IPS-NIHi7 (cell line): ENCODE measurements around the gene ARRDC5.
A peak's percentile ranks its signal among the peaks of the same experiment; 100 is the strongest.
"Not testable (repeated sequence)": the region's sequence is repeated elsewhere in the genome, so short reads cannot be mapped to it uniquely, and the experiment has no call there.

Source experiments
- DNase-seq: peaks from one replicate; pipeline ENCODE4 v3.0.0; 2012; ENCODE audit warnings: mixed read lengths; ENCODE audit errors: extremely low spot score

ARRDC5 gene

DNA sequence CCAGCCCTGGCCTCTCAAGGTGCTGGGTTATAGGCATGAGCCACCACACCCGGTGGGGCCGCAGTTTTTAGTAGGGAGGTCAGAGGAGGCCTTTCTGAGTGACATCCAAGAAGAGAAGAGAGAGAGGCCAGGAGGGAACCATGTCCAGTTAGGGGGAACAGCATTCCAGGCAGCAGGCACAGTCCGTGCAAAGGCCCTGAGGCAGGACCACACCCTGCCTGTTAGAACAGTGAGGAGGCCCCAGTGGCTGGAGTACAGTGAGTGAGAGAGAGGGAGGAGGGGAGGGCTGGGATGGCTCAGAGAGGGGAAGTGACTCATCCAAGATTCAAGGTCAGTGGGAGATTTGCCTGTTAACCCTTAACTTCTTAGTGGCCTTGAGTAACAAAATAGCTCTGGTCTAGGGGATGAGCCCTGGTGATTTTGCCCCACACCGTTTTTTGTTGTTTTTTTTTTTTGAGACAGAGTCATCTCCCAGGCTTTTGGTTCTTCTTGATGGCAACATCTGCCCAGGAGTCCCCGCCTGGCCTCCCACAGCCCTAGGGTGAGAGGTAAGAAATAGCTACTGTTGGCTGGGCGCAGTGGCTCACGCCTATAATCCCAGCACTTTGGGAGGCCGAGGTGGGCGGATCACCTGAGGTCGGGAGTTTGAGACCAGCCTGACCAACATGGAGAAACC, 32.5 kb downstream of the ARRDC5 start:
- DNase-seq, result peak; percentile 31

- DNase-seq, result no peak
Measured at GRCh38 chr19:4868286-4868834, 34.3 kb downstream of the ARRDC5 start.

GRCh38 chr19:4867534-4868285, 35.0 kb downstream of the ARRDC5 start, which contains the start of gene PLIN3:
Gene PLIN3, minus strand, starts transcription at chr19:4867667. Its CDS starts 6,273 bp downstream, at chr19:4861394.
- DNase-seq, result peak; percentile 100

DNA sequence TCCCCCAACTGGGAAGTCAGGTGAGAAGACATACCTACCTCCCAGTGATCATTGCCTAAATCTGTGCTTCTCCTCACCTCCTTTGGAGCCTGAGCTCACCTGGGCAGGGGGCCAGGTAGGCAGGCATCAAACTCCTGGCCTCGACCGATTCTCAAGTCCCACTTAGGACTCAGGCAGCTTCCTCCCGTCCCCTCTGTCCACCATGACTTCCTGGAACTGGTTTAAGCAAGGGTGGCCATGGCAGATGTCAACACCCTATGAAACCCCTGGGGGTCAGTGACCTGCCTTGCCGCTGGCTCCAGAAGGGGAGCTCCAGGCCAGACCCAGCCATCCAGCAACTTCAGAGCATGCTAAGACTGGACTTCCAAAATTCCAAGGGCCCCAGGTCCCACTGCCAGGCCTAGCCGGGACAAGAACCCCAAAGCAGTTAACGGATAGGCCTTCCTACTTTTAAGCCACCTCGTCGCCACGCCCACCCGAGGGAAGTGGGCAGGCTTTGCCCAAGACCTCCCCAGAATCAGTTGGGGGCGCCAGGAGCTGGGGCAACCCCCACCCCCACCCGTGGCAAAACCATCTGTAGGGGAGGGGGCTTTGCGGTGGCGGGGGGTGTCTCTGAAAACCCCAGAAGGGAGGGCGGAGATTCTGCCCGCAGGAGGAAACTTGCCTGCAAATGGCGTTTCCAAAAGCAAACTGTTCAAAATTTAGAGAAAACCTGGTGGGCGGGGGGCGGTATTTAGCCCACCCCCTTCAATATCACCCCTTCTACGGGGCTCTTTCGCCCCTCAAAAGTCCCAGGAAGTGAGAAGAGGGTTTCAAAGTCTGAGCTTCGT, 35.9 kb downstream of the ARRDC5 start:
- DNase-seq, result peak; percentile 73

DNA sequence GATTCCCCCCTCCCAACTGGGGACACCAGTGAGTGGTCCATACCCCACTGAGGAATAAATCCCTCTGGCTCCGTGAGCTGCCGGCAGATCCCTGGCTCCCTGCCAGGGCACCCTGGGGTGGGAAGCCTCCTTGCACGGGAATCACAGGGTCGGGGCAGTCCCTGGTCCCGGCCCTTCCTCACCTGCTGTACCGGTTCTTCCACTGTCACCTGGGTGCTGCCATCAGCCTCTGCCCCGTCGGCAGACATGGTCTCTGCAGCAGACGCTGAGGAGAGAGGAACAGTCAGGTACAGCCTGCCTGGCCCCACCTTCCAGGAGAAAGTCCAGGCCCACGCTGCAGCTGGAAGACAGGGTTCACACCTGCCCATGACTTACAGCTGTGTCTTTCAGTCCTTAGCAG, 41.5 kb downstream of the ARRDC5 start:
- no peak for DNase-seq

GRCh38 chr19:4859697-4860096, 43.0 kb downstream of the ARRDC5 start:
- DNase-seq, result no peak

GRCh38 chr19:4856468-4856867, 46.2 kb downstream of the ARRDC5 start:
- DNase-seq, result not testable (repeated sequence)

- not testable (repeated sequence) for DNase-seq
Measured at GRCh38 chr19:4853506-4853905, 49.2 kb downstream of the ARRDC5 start.

DNA sequence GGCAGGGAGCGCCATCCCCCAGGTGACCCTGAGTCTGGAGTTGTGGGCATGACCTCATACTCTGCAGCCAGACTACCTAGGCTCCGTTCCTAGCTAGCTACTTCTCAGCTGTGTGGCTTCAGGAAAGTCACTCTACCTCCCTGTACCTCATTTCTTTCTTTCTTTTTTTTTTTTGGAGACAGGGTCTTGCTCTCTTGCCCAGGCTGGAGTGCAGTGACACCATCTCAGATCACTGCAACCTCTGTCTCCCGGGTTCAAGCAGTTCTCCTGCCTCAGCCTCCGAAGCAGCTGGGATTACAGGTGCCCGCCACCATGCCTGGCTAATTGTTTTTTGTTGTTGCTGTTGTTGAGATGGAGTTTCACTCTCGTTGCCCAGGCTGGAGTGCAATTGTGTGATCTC, 50.2 kb downstream of the ARRDC5 start:
- no peak for DNase-seq

- peak; percentile 92 for DNase-seq
Measured at GRCh38 chr19:4851551-4852290, 51.0 kb downstream of the ARRDC5 start.

DNA sequence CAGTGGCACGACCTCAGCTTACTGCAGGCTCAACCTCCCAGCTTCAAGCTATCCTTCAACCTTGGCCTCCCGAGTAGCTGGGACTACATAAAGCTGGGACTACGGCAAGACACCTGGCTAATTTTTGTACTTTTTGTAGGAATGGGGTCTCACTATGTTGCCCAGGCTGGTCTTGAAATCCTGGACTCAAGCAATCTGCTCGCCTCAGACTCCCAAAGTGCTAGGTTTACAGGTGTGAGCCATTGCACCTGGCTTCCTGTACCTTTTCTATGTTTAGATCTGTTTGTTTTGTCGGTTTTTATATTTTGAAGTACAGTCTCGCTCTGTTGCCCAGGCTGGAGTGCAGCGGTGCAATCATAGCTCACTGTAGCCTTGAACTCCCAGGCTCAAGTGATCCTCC, 53.7 kb downstream of the ARRDC5 start:
- DNase-seq, result no peak

GRCh38 chr19:4847190-4847973, 55.3 kb downstream of the ARRDC5 start:
- no peak for DNase-seq

- not testable (repeated sequence) for DNase-seq
Measured at GRCh38 chr19:4845975-4846374, 56.7 kb downstream of the ARRDC5 start.

DNA sequence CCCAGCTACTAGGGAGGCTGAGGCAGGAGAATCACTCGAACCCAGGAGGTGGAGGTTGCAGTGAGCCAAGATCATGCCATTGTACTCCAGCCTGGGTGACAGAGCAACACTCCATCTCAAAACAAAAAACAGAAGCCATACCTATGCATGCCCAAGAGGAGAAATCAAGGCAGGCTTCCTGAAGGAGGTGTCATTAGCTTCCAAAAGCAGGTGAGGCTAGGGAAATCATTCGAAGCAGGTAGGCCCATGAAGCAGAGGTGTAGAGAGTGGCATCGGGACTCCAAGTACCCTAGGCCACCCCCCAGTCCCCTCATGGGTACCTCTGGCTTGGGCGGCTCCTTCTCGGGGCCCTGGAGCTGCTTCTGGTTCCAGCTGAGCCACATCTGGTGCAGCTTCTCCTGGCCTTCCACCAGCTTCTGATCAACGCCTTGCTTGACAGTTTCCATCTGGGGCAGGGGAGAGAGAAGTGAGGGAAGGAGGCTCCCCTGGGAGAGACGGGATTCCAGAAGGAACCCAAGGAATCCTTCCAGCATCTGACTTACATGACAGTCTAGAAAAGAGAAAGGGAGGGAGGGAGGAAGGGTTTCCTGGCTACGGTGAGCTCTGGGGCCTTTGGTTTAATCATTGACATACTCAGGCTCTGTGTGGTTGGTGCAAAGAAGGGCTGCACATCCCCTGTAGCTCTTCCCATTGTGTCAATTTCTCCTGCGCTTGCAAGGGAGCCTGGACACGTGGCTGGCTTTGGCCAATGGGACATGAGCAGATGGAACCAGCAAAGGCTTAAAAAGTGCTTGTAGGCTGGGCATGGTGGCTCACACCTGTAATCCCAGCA, 58.1 kb downstream of the ARRDC5 start:
- no peak for DNase-seq

GRCh38 chr19:4843647-4843965, 59.1 kb downstream of the ARRDC5 start:
- no peak for DNase-seq
